BLaER1 (cell line): ENCODE measurements around the gene CDH13.

Experiments used
- H3K27ac ChIP-seq: shearing (Covaris generic); formaldehyde crosslinking; 2 replicates; pipeline ENCODE4 v1.8.1; 2022
- H3K27me3 ChIP-seq: shearing (Covaris generic); formaldehyde crosslinking; 2 replicates; pipeline ENCODE4 v1.8.1; 2022
- H3K36me3 ChIP-seq: shearing (Covaris generic); formaldehyde crosslinking; 2 replicates; pipeline ENCODE4 v1.8.1; 2022
- H3K4me1 ChIP-seq: shearing (Covaris generic); formaldehyde crosslinking; 2 replicates; pipeline ENCODE4 v1.8.1; 2022
- H3K4me2 ChIP-seq: shearing (Covaris generic); formaldehyde crosslinking; 2 replicates; pipeline ENCODE4 v1.8.1; 2022
- H3K4me3 ChIP-seq: shearing (Covaris generic); formaldehyde crosslinking; 2 replicates; pipeline ENCODE4 v1.8.1; 2022
- H3K9ac ChIP-seq: shearing (Covaris generic); formaldehyde crosslinking; 2 replicates; pipeline ENCODE4 v1.8.1; 2022
- H3K9me3 ChIP-seq: shearing (Covaris generic); formaldehyde crosslinking; 2 replicates; pipeline ENCODE4 v1.8.1; 2022
- H4K20me1 ChIP-seq: shearing (Covaris generic); formaldehyde crosslinking; 2 replicates; pipeline ENCODE4 v1.8.1; 2022
- Cebpa-rat ChIP-seq: shearing (Covaris generic); IDR thresholded peaks from 2 replicates; pipeline ENCODE4 v1.8.1; 2022

CDH13 gene

GRCh38 chr16:82751020-82751419, 124.3 kb downstream of the CDH13 start:
- H3K9me3 ChIP-seq = no peaks in the 10 kb centered on the region
- peak overlapping the region; percentile 52; the same call in 1 of the 2 replicates for H3K4me3 ChIP-seq
- no peak for TF ChIP-seq Cebpa-rat
- H3K36me3 ChIP-seq = no peaks in the 10 kb centered on the region
- H3K9ac ChIP-seq = peak overlapping the region; percentile 49; the same call in 1 of the 2 replicates
- peak overlapping the region; percentile 90 for H3K4me2 ChIP-seq
- no peaks in the 10 kb centered on the region for H3K27me3 ChIP-seq
- H4K20me1 ChIP-seq = no peaks in the 10 kb centered on the region
- peak overlapping the region; percentile 85 for H3K27ac ChIP-seq
- H3K4me1 ChIP-seq = peaks cover 76% of the 10 kb centered on the region

- no peak overlapping the region for H3K9ac ChIP-seq
- peak overlapping the region; percentile 85 for H3K27ac ChIP-seq
- no peak overlapping the region for H3K4me3 ChIP-seq
- H3K27me3 ChIP-seq = no peaks in the 10 kb centered on the region
- no peaks in the 10 kb centered on the region for H4K20me1 ChIP-seq
- H3K4me2 ChIP-seq = peak overlapping the region; percentile 90
- peaks cover 81% of the 10 kb centered on the region for H3K4me1 ChIP-seq
- TF ChIP-seq Cebpa-rat = no peak
- H3K9me3 ChIP-seq = no peaks in the 10 kb centered on the region
- H3K36me3 ChIP-seq = no peaks in the 10 kb centered on the region
These were observed 125.4 kb downstream of the CDH13 start for GRCh38 chr16:82752172-82752571.

- no peaks in the 10 kb centered on the region for H4K20me1 ChIP-seq
- H3K27ac ChIP-seq = no peak overlapping the region
- no peak overlapping the region for H3K9ac ChIP-seq
- no peak overlapping the region for H3K4me2 ChIP-seq
- H3K4me3 ChIP-seq = no peak overlapping the region
- H3K36me3 ChIP-seq = no peaks in the 10 kb centered on the region
- no peak for TF ChIP-seq Cebpa-rat
- peaks cover 69% of the 10 kb centered on the region for H3K4me1 ChIP-seq
- no peaks in the 10 kb centered on the region for H3K27me3 ChIP-seq
- H3K9me3 ChIP-seq = peaks cover 13% of the 10 kb centered on the region; the same call in 1 of the 2 replicates
These were observed 127.1 kb downstream of the CDH13 start for GRCh38 chr16:82753821-82754220.

GRCh38 chr16:82754716-82755513, 128.1 kb downstream of the CDH13 start:
- Histone ChIP-seq H3K36me3 (no peaks in the 10 kb centered on the region), H3K27me3 (no peaks in the 10 kb centered on the region), H3K9ac (no peak overlapping the region), H3K9me3 (peaks cover 13% of the 10 kb centered on the region; the same call in 1 of the 2 replicates), H3K4me2 (peak overlapping the region; percentile 8; the same call in 1 of the 2 replicates), H3K27ac (no peak overlapping the region), H3K4me1 (peaks cover 62% of the 10 kb centered on the region), H4K20me1 (no peaks in the 10 kb centered on the region), H3K4me3 (no peak overlapping the region)
- no peak for TF ChIP-seq Cebpa-rat

- Histone ChIP-seq H3K9ac (no peak overlapping the region), H3K4me2 (no peak overlapping the region), H3K4me3 (no peak overlapping the region), H3K36me3 (no peaks in the 10 kb centered on the region), H3K4me1 (peaks cover 57% of the 10 kb centered on the region), H3K27ac (no peak overlapping the region), H3K27me3 (no peaks in the 10 kb centered on the region), H4K20me1 (no peaks in the 10 kb centered on the region), H3K9me3 (peaks cover 13% of the 10 kb centered on the region; the same call in 1 of the 2 replicates)
- no peak for TF ChIP-seq Cebpa-rat
These were observed 129.0 kb downstream of the CDH13 start for GRCh38 chr16:82755570-82756282.

- Histone ChIP-seq H3K4me2 (no peak overlapping the region), H3K36me3 (no peaks in the 10 kb centered on the region), H3K27ac (no peak overlapping the region), H3K4me3 (no peak overlapping the region), H4K20me1 (no peaks in the 10 kb centered on the region), H3K27me3 (no peaks in the 10 kb centered on the region), H3K4me1 (peaks cover 57% of the 10 kb centered on the region), H3K9me3 (peaks cover 13% of the 10 kb centered on the region; the same call in 1 of the 2 replicates), H3K9ac (no peak overlapping the region)
- TF ChIP-seq Cebpa-rat = no peak
These were observed 129.5 kb downstream of the CDH13 start for GRCh38 chr16:82756283-82756599.

- Histone ChIP-seq H3K9me3 (peaks cover 13% of the 10 kb centered on the region; the same call in 1 of the 2 replicates), H3K4me2 (no peak overlapping the region), H3K9ac (no peak overlapping the region), H3K27ac (no peak overlapping the region), H3K36me3 (no peaks in the 10 kb centered on the region), H3K4me3 (no peak overlapping the region), H3K27me3 (no peaks in the 10 kb centered on the region), H3K4me1 (peaks cover 51% of the 10 kb centered on the region), H4K20me1 (no peaks in the 10 kb centered on the region)
- TF ChIP-seq Cebpa-rat = no peak
These were observed 131.6 kb downstream of the CDH13 start for GRCh38 chr16:82758406-82758805.

- H3K27me3 ChIP-seq = no peaks in the 10 kb centered on the region
- H3K4me1 ChIP-seq = peaks cover 51% of the 10 kb centered on the region
- H3K9me3 ChIP-seq = peaks cover 13% of the 10 kb centered on the region; the same call in 1 of the 2 replicates
- peak overlapping the region; percentile 35 for H3K4me2 ChIP-seq
- TF ChIP-seq Cebpa-rat = no peak
- no peak overlapping the region; the same call in 1 of the 2 replicates for H3K27ac ChIP-seq
- no peak overlapping the region for H3K4me3 ChIP-seq
- no peaks in the 10 kb centered on the region for H3K36me3 ChIP-seq
- no peak overlapping the region for H3K9ac ChIP-seq
- H4K20me1 ChIP-seq = no peaks in the 10 kb centered on the region
These were observed 132.1 kb downstream of the CDH13 start for GRCh38 chr16:82758904-82759303.

GRCh38 chr16:82761236-82761635, 134.5 kb downstream of the CDH13 start:
- H3K4me2 ChIP-seq = peak overlapping the region; percentile 63
- H3K27ac ChIP-seq = peak overlapping the region; percentile 11; the same call in 1 of the 2 replicates
- H4K20me1 ChIP-seq = no peaks in the 10 kb centered on the region
- H3K4me3 ChIP-seq = no peak overlapping the region
- H3K9me3 ChIP-seq = peaks cover 13% of the 10 kb centered on the region; the same call in 1 of the 2 replicates
- no peak for TF ChIP-seq Cebpa-rat
- no peaks in the 10 kb centered on the region for H3K36me3 ChIP-seq
- peaks cover 37% of the 10 kb centered on the region for H3K4me1 ChIP-seq
- H3K27me3 ChIP-seq = no peaks in the 10 kb centered on the region
- H3K9ac ChIP-seq = no peak overlapping the region

- H3K4me1 ChIP-seq = peaks cover 33% of the 10 kb centered on the region
- H3K4me2 ChIP-seq = peak overlapping the region; percentile 63
- TF ChIP-seq Cebpa-rat = no peak
- no peaks in the 10 kb centered on the region for H3K27me3 ChIP-seq
- no peak overlapping the region for H3K4me3 ChIP-seq
- peaks cover 13% of the 10 kb centered on the region; the same call in 1 of the 2 replicates for H3K9me3 ChIP-seq
- H3K27ac ChIP-seq = peak overlapping the region; percentile 11; the same call in 1 of the 2 replicates
- no peaks in the 10 kb centered on the region for H4K20me1 ChIP-seq
- H3K9ac ChIP-seq = no peak overlapping the region
- no peaks in the 10 kb centered on the region for H3K36me3 ChIP-seq
These were observed 135.1 kb downstream of the CDH13 start for GRCh38 chr16:82761858-82762257.
